HG03159 (cell line): ENCODE results near the gene NR3C1.
A peak's percentile ranks its signal among the peaks of the same experiment; 100 is the strongest.

Experiments used
- ATAC-seq: cut with Tn5 transposase; IDR thresholded peaks from one replicate; pipeline ENCODE4 v1.9.1; 2021; ENCODE audit warnings: mild to moderate bottlenecking, moderate library complexity; ENCODE audit not compliant: unreplicated experiment

Gene NR3C1

DNA sequence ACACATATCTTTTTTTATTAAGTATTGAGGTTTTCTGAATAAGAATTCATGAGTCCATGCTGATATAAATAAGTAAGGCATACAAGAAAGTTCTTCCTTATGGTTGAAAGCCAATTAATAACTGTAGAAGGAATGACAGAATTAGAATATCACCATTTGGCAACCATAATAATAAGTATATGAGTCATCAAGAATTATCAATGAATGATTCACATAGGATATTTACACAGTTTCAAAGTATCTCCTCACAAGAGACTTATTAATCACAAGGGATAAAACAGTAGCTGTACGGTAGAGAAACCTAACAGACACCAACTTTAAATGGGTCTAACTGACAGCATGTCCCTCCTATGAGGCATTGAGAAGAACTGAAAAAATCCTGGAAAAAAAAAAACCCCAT lies 161.6 kb downstream of the NR3C1 start:
- ATAC-seq = no peak

DNA sequence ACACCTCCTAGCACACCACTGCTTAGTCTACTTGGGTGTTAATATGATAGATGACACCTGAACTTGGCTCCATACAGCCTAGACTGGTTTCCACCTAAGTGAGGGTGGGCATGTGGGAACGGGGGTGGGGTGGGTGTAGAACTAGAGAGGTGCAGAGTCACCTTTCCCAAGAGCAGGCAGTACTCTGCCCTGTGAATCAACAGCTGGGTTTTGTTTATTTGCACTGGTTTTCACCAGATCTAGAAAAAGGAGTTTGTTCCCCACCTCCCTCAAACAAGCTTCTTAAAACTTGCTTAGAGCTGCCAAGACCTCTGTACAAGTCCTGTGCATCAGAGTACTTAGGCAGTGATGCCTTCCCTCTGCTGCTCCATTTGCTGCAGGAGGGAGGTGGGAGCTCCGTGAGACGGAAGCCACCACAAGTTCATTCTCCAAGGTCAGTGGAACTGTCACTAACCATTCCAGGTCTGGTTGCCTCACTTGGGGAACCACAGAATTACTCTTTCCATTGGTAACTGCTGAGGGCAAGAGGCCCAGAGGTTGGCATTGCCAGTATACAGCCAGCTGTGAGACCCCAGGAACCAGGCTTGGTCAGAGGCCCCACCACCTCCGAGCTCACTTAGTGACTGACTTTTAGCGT lies 163.5 kb downstream of the NR3C1 start:
- ATAC-seq = no peak

DNA sequence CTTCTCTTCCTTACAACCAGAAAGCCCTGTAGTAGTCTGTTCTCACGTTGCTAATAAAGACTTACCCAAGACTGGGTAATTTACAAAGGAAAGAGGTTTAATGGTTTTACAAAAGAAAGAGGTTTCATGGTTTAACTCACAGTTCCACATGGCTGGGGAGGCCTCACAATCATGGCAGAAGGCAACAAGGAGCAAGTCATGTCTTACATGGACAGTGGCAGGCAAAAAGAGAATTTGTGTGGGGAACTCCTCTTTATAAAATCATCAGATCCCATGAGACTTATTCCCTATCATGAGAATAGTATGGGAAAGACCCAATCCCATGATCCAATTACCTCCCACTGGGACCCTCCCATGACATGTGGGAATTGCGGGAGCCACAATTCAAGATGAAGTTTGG lies 164.9 kb downstream of the NR3C1 start:
- no peak for ATAC-seq

DNA sequence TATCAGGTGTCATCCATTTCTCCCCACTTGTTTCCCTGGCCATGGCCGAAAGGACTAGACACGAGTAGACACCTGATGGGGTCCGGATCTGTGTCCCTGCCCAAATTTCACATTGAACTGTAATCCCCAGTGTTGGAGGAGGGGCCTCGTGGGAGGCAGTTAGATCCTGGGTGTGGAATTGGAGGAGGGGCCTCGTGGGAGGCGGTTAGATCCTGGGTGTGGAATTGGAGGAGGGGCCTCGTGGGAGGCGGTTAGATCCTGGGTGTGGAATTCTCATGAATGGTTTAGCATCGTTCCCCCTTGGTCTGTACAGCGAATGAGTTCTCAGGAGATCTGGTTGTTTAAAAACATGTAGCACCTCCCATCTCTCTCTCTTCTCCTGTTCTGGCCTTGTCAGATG lies 165.8 kb downstream of the NR3C1 start:
- no peak for ATAC-seq

DNA sequence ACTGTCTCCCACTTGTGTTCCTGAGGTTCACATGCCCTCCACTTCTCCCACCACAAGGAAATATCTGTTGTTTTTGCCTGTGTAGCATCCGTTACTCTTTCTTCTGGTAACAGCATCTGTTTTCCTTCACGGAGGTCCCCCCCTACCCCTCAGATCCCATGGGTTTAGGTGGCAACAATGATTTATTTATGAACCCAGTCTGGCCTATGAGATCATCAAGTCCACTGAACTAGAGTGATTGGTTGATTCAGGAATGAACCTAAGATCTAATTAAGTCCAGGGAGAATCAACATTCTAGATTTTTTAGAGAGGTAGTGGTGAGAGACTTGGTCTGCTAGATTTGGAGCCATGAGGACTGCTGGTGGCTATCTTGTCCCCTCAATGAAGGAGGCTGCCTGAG lies 166.8 kb downstream of the NR3C1 start:
- ATAC-seq = no peak

DNA sequence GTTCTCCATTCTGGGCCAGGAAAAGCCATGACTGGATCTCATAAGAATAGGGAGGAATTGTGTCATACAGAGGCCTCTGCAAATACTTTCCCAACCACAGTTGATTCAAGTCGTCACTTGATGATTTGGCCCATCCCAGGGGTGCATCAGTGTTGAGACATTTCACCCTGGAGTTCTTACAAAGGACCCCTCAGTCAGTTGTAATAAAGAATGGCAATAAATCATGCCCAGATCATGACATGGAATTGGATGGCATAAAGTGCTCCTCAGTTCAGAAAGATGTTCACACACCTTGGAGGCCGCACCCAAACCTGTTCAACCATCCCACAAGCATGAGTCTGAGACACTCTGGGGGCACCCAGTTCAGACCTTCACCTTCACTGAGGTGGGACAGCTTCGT lies 168.1 kb downstream of the NR3C1 start:
- ATAC-seq = no peak

DNA sequence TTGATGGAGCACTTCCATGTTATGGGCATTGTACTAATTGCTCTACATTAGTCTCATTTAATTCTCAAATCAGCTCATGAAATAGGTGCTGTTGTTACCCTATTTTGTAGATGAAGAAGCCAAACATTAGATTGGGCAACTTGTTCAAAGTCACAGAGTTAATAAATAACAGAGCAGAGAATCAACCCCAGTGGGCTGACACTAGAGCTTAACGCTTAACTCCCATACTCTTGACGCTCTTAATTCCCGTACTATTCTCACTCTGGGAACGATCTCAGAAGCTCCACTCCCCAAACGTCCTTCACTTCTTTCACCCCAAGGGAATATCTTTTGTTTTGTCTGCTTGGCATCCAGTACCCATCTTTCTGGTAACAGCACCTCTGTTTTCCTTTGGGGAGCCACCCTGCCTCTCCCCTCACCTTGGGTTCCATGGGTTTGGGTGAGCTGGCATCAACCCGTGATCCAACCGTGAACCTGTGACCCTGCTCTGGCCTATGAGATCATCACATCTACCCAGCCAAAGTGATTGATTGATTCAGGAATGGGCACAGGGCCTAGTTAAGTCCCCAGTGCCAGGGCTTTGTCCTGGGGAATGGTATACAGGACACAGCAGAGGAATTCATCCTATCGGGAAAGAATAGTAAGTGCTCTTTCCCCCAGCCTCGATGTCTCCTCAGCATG lies 169.2 kb downstream of the NR3C1 start:
- no peak for ATAC-seq

DNA sequence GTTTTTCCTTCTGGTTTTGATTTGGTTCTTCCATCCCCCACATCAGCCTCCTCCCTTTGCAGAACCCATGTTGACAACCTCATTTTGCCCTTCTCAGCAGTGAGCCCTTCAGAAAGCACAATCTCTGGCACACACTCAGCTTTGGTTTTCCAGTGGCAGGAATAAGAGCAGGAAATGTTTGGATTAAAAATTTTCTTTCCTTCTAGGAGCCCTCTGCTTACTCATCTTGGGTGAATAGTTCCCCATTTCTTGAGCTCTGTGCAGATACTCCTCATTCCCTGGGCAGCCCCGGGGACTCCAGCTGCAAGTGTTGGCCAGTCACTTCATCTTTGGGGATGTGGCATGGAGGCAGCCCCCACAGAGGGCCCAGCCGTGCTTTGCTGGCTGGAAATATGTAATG lies 170.5 kb downstream of the NR3C1 start:
- no peak for ATAC-seq

DNA sequence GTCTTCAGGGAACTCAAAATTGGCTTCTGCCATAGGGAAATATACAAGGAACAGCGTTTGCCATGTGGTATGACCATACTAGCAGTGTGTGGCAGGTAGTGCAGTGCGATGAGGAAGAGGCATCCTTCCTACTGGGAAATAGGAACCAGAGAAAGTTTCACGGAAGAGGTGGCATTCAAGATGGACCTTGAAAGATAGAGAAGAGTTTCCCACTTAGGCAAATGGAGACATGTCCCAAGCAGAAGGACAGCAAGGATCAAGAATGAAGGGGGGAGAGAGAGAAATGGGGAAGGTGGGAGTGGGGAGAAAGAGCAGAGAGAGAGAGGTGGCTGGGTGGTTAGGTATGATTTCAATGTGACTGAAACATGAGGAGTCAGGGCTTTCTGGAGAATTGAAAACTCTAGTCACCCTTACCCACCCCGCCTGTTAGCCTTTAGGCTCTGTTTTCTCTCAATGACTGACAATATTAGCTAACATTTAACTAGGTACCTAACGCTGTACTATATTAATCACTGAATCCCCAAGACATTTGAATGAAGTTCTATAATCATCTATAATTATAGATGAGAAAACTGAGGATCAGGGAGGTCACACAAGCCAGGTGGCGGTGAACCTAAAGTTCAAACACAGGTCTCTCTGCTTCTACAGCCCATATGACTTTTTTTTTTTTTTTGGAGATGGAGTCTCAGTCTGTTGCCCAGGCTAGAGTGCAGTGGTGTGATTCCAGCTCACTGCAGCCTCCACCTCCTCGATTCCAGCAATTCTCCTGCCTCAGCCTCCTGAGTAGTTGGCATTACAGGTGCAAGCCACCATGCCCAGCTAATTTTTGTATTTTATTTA lies 171.3 kb downstream of the NR3C1 start:
- ATAC-seq = peak; percentile 29

DNA sequence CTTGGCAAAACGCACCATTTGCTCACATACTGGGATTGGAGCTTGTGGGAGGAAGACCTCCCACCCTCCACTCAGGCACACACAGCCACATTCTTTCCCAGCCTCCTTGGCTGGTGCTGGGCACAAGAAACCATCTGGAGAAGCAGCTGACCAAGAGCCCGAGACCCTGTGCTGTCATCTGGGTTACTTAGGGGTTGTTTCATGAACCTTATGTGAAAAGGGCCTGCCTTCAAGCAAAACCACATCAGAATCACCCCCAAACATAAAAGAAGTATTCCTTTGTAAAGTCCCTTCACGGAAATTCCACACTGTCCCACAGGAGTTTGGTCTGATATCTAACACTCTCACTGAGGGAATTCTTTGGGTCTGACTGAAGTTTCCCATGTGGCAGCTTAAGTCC lies 172.1 kb downstream of the NR3C1 start:
- ATAC-seq = no peak

DNA sequence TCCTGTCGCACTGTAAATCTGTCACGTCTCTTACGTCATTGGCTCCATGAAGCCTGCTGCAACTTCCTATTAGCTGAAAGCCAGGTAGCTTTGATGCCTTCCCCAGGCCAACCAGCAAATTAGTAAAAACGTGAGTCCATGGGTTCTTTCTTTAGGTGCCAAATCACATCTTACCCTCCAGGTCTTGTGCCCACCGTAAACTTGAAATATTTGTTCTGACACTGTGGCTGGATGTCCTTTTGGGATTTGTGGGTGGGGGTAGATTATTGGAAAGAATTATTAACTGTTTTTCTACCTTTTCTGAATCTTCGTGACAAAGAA lies 172.8 kb downstream of the NR3C1 start:
- no peak for ATAC-seq

DNA sequence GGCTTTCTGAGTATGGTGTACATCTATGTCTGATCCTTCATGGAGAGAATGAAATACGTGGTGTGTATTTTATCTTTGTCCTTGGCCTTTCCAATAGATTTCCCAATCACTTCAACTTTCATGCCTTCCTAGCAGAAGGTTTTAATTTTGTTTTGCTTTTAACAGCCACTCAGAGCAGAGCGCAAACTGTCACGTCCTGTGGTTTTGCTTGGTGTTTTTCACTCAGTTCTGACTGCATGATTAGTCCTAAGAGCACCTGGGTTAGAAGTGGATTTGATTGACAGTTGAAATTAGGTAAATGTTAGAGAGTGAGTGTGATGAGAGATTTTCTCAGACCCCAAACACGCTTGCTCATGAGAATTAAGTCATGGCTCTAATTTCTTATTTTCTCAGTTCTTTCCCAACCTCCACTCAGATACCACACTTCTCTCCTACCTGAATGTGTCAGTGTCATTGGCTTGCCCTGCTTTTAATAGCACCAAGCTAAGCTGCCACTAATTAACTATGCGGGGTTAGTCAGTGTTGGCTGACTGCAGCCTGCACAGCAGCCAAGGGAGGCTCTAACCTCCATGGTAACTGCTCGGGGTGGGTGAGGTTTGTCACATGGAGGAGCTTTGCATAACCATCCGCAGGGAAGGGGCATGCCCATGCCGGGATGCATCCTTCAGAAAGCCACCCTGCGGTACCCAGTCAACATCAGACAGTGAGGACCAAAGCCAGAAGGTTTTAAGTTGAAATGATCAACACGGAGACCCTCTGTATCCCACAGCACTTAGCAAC lies 173.4 kb downstream of the NR3C1 start:
- ATAC-seq = peak; percentile 90

DNA sequence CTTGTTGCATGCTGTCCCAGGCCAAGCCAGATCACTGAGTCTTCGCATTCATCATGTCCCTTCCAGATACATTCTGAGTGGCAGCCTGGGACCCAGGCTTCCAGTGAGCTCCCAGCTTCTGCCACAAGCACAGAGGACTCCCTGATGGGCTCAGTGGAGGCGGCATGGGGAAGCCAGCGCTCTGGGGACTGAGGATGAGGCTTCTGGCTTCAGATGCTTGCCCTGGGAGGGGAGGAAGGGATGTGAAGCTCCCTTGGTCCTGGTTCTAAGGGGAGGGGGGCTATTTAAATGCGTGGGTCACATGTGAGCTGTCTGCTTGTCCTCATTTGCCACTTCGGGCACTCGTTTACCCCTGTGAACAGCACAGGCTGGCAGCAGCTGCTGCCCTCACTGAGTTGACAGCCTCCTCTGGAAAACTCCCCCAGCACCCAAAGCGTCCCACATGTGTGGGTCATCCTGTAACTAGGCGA lies 174.0 kb downstream of the NR3C1 start:
- peak; percentile 35 for ATAC-seq

DNA sequence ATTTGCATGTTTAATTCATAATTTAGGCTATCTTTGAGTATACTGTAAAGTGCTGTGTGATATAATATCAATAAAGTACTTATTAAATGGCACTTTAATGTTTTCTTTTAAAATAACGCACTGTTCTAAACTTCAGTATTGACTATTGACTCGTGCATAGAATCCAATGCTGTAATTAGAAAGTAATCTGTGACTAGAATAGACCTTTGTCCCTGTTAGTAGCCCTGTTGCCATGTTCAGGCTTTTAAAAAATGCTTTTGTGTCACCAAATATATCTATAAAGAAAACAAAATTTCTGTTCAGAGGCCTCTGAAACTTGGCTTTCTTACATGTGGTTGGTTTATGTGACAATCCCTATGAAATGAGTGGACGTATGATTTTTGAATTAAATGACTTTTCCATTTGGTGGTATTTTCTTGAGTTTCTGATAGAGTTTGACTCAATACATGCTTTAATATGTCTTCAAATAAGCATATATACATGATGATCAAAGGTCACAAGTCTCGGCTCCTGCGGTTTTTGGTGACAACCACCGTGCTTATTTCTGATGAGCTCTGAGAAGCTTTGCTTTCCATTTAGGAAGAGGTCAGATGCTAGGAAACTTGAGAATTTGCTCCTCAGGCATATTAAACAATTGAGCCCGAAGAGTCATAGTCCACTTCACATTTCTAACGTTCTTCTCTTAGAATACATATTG lies 174.7 kb downstream of the NR3C1 start:
- ATAC-seq = no peak
